HepG2 (cell line): ENCODE results near the gene TIRAP. TPM values are rescaled to one million over a fixed set of nuclear protein-coding genes. Genes with fewer than 3 reads are reported as not detected.

ENCODE experiments used
- EZH2 ChIP-seq: conservative IDR thresholded peaks from 2 replicates; pipeline ENCODE4 v1.6.1; 2012; ENCODE audit warnings: mild to moderate bottlenecking, low read depth, low read length, moderate library complexity
- HOXD1 ChIP-seq: sonication (generic); formaldehyde crosslinking; IDR thresholded peaks from 2 replicates; pipeline ENCODE4 v1.5.0; 2020; ENCODE audit warnings: missing genetic modification reagents
- MTF1 ChIP-seq: sonication (generic); formaldehyde crosslinking; IDR thresholded peaks from 2 replicates; pipeline ENCODE4 v1.5.0; 2020; ENCODE audit warnings: missing genetic modification reagents
- PCBP1 ChIP-seq: fragments of 200-400 bp; formaldehyde crosslinking; IDR thresholded peaks from 2 replicates; pipeline ENCODE4 v1.6.1; 2017; ENCODE audit warnings: mild to moderate bottlenecking, low read depth, low read length, borderline replicate concordance
- PLSCR1 ChIP-seq: sonication (generic); formaldehyde crosslinking; IDR thresholded peaks from 2 replicates; pipeline ENCODE4 v1.5.0; 2020; ENCODE audit warnings: missing genetic modification reagents, mild to moderate bottlenecking, borderline replicate concordance
- PRDM10 ChIP-seq: sonication (generic); formaldehyde crosslinking; IDR thresholded peaks from 2 replicates; pipeline ENCODE4 v1.4.0; 2020; ENCODE audit warnings: low read depth, missing genetic modification reagents
- PREB ChIP-seq: sonication (generic); formaldehyde crosslinking; IDR thresholded peaks from 2 replicates; pipeline ENCODE4 v1.4.0; 2020; ENCODE audit warnings: missing genetic modification reagents
- SOX13 ChIP-seq, 3 experiments: fragments of 450-650 bp in 1 of 3; sonication (generic) in 1 of 3; formaldehyde crosslinking in 1 of 3; IDR thresholded peaks in 2 of 3; conservative IDR thresholded peaks in 1 of 3; 2 replicates each; pipeline versions ENCODE4 v1.5.0 to v1.6.1; 2016 to 2020; ENCODE audit warnings: antibody characterized with exemption in 1 of 3, mild to moderate bottlenecking in 1 of 3, missing compliant biosample characterization in 1 of 3, missing genetic modification reagents in 1 of 3, moderate library complexity in 1 of 3
- SRF ChIP-seq: IDR thresholded peaks from 2 replicates; pipeline ENCODE4 v1.6.1; 2011; ENCODE audit warnings: mild to moderate bottlenecking, low read depth, low read length, moderate library complexity
- TARDBP ChIP-seq: sonication (generic); formaldehyde crosslinking; IDR thresholded peaks from 2 replicates; pipeline ENCODE4 v1.8.0; 2022; ENCODE audit warnings: mild to moderate bottlenecking, missing genetic modification reagents
- TFAP4 ChIP-seq: sonication (generic); IDR thresholded peaks from 2 replicates; pipeline ENCODE4 v1.6.1; 2016; ENCODE audit warnings: low read depth, borderline replicate concordance
- ZBTB10 ChIP-seq: sonication (generic); formaldehyde crosslinking; IDR thresholded peaks from 2 replicates; pipeline ENCODE4 v1.4.0; 2020; ENCODE audit warnings: missing genetic modification reagents, borderline replicate concordance
- ZFP36 ChIP-seq: fragments of 150-350 bp; IDR thresholded peaks from 2 replicates; pipeline ENCODE4 v1.6.1; 2018; ENCODE audit warnings: borderline replicate concordance, low read length, low read depth; ENCODE audit not compliant: partially characterized antibody
- ZFP90 ChIP-seq: sonication (generic); formaldehyde crosslinking; IDR thresholded peaks from 2 replicates; pipeline ENCODE4 v1.8.0; 2022; ENCODE audit warnings: missing genetic modification reagents, mild to moderate bottlenecking, inconsistent platforms, borderline replicate concordance
- ZNF556 ChIP-seq: sonication (generic); formaldehyde crosslinking; IDR thresholded peaks from 2 replicates; pipeline ENCODE4 v1.4.0; 2020; ENCODE audit warnings: mild to moderate bottlenecking, missing genetic modification reagents, borderline replicate concordance
- ZNF740 ChIP-seq: sonication (generic); formaldehyde crosslinking; IDR thresholded peaks from 2 replicates; pipeline ENCODE4 v1.4.0; 2020; ENCODE audit warnings: missing genetic modification reagents
- ZNF780A ChIP-seq: sonication (generic); formaldehyde crosslinking; IDR thresholded peaks from 2 replicates; pipeline ENCODE4 v1.8.0; 2022; ENCODE audit warnings: mild to moderate bottlenecking, missing genetic modification reagents, moderate library complexity
- polyA plus RNA-seq, 8 experiments: library from polyadenylated mRNA; depleted of rRNA in 3 of 8; stranded (reverse) in 7 of 8; unstranded in 1 of 8; fragments of >200 nt; fragmentation: Illumina TruSeq in 4 of 8; extraction: Trizol in 4 of 8; gene quantifications; 2 replicates each; pipeline versions ENCODE4 v1.2.1 to v1.2.3, GENCODE V29; 2011 to 2016; ENCODE audit warnings: low read depth in 4 of 8, missing spikeins in 1 of 8, mixed read lengths in 1 of 8; ENCODE audit not compliant: insufficient read depth in 1 of 8
- total RNA-seq, 5 experiments: library from RNA; depleted of rRNA; stranded (reverse); fragments of >200 nt; fragmentation: Illumina TruSeq; extraction: Trizol; gene quantifications; 2 replicates each; pipeline ENCODE4 v1.2.3, GENCODE V29; 2016; ENCODE audit warnings: low read depth in 1 of 5

TIRAP gene
- total and polyA plus RNA-seq, 2 of the 13 experiments (the other 11 are each of a cell fraction or from before 2014, with no cell fraction given): 5.4 to 5.7 TPM

- peak; percentile 97 for TF ChIP-seq PRDM10 (CRISPR knock-in tag)
- TF ChIP-seq ZBTB10 (CRISPR knock-in tag): no peak
- TF ChIP-seq ZNF740 (CRISPR knock-in tag): no peak
- no peak; the same call in none of the 2 replicates for TF ChIP-seq ZFP90 (CRISPR knock-in tag)
- TF ChIP-seq PREB (CRISPR knock-in tag): no peak
- no peak for TF ChIP-seq SOX13 (IDR thresholded peaks at IDR 0.05)
- TF ChIP-seq SOX13 (CRISPR knock-in tag; conservative IDR thresholded peaks at IDR 0.05 in 1 of 2, IDR thresholded peaks at IDR 0.05 in 1 of 2): peak in 1 of 2 experiments; percentile 42; a peak in 2 of 4 replicates
- no peak for TF ChIP-seq PCBP1
- TF ChIP-seq PLSCR1: no peak
- TF ChIP-seq ZFP36: no peak
- peak; percentile 34; the same call in 1 of the 2 replicates for TF ChIP-seq TFAP4
- TF ChIP-seq MTF1 (CRISPR knock-in tag): peak; percentile 66; the same call in 1 of the 2 replicates
- peak; percentile 85; the same call in 1 of the 2 replicates for TF ChIP-seq ZNF556 (CRISPR knock-in tag)
- TF ChIP-seq EZH2: no peak
- peak; percentile 86; the same call in 1 of the 2 replicates for TF ChIP-seq ZNF780A (CRISPR knock-in tag)
- TF ChIP-seq TARDBP (CRISPR knock-in tag): peak; percentile 65
- peak; percentile 68; the same call in 1 of the 2 replicates for TF ChIP-seq HOXD1 (CRISPR knock-in tag)
- no peak for TF ChIP-seq SRF
These were observed 20.9 kb downstream of the TIRAP start, which contains the start of gene DCPS (continued) for GRCh38 chr11:126303623-126304456.
